Liver (tissue), 9 donors: ENCODE results near the gene TUBB2A. TPM values are rescaled to one million over a fixed set of nuclear protein-coding genes. Genes with fewer than 3 reads are reported as not detected.
A peak's percentile ranks its signal among the peaks of the same experiment; 100 is the strongest.
"Not testable (repeated sequence)": the region's sequence is repeated elsewhere in the genome, so short reads cannot be mapped to it uniquely, and the experiment has no call there.

Source experiments
- DNase-seq: peaks from one replicate; pipeline ENCODE4 v3.0.0-alpha.2; 2017; ENCODE audit warnings: low spot score
- H3K27ac ChIP-seq, 2 donors: one replicate each; pipeline ENCODE4 v1.7.0; 2013; ENCODE audit warnings: inconsistent platforms in 2 of 2, low read length in 2 of 2, control low read depth in 1 of 2, low read depth in 1 of 2, mild to moderate bottlenecking in 1 of 2
- H3K27me3 ChIP-seq, 4 donors: one replicate each; pipeline versions ENCODE4 v1.6.1 to v1.7.0; 2013; ENCODE audit warnings: low read length in 3 of 4, inconsistent platforms in 1 of 4, mild to moderate bottlenecking in 1 of 4, moderate library complexity in 1 of 4; ENCODE audit not compliant: control insufficient read depth in 4 of 4, insufficient read depth in 4 of 4
- H3K36me3 ChIP-seq, 4 donors: one replicate each; pipeline versions ENCODE4 v1.6.1 to v1.7.0; 2013; ENCODE audit warnings: low read length in 3 of 4, mild to moderate bottlenecking in 3 of 4, low read depth in 1 of 4, moderate library complexity in 1 of 4; ENCODE audit not compliant: control insufficient read depth in 4 of 4, insufficient read depth in 3 of 4
- H3K4me1 ChIP-seq, 4 donors: one replicate each; pipeline versions ENCODE4 v1.6.1 to v1.7.0; 2013; ENCODE audit warnings: low read length in 3 of 4, mild to moderate bottlenecking in 3 of 4, moderate library complexity in 1 of 4; ENCODE audit not compliant: control insufficient read depth in 4 of 4, insufficient read depth in 4 of 4
- H3K4me3 ChIP-seq, 3 donors: one replicate each; pipeline versions ENCODE4 v1.6.1 to v1.7.0; 2013; ENCODE audit warnings: low read length in 3 of 3, control low read depth in 1 of 3, low read depth in 1 of 3, mild to moderate bottlenecking in 1 of 3
- H3K9ac ChIP-seq, 2 donors: one replicate each; pipeline ENCODE4 v1.7.0; 2013; ENCODE audit warnings: low read length in 2 of 2, mild to moderate bottlenecking in 2 of 2, moderate library complexity in 2 of 2, control low read depth in 1 of 2, low read depth in 1 of 2
- H3K9me3 ChIP-seq, 4 donors: one replicate each; pipeline versions ENCODE4 v1.6.1 to v1.7.0; 2013; ENCODE audit warnings: low read length in 3 of 4; ENCODE audit not compliant: control insufficient read depth in 4 of 4
- ATF3 ChIP-seq: IDR thresholded peaks from 2 replicates; pipeline ENCODE4 v1.6.1; 2016; ENCODE audit warnings: antibody characterized with exemption
- FOXA1 ChIP-seq: IDR thresholded peaks from 2 replicates; pipeline ENCODE4 v1.6.1; 2016; ENCODE audit warnings: antibody characterized with exemption
- FOXA2 ChIP-seq: IDR thresholded peaks from 2 replicates; pipeline ENCODE4 v1.6.1; 2016; ENCODE audit warnings: antibody characterized with exemption
- HNF4A ChIP-seq, 2 donors: conservative IDR thresholded peaks; 2 replicates each; pipeline ENCODE4 v1.6.1; 2016; ENCODE audit warnings: antibody characterized with exemption in 2 of 2, mild to moderate bottlenecking in 2 of 2
- HNF4G ChIP-seq: IDR thresholded peaks from 2 replicates; pipeline ENCODE4 v1.6.1; 2016; ENCODE audit warnings: antibody characterized with exemption
- MAX ChIP-seq: IDR thresholded peaks from 2 replicates; pipeline ENCODE4 v1.6.1; 2016; ENCODE audit warnings: antibody characterized with exemption
- NR2F2 ChIP-seq: IDR thresholded peaks from 2 replicates; pipeline ENCODE4 v1.6.1; 2016; ENCODE audit warnings: antibody characterized with exemption
- RAD21 ChIP-seq, 2 donors: IDR thresholded peaks; 2 replicates each; pipeline ENCODE4 v1.6.1; 2016; ENCODE audit warnings: antibody characterized with exemption in 2 of 2, mild to moderate bottlenecking in 2 of 2
- SP1 ChIP-seq: IDR thresholded peaks from 2 replicates; pipeline ENCODE4 v1.6.1; 2018; ENCODE audit warnings: antibody characterized with exemption, mild to moderate bottlenecking
- TAF1 ChIP-seq: conservative IDR thresholded peaks from 2 replicates; pipeline ENCODE4 v1.6.1; 2016; ENCODE audit warnings: antibody characterized with exemption, mild to moderate bottlenecking
- ZBTB33 ChIP-seq: IDR thresholded peaks from 2 replicates; pipeline ENCODE4 v1.6.1; 2016; ENCODE audit warnings: antibody characterized with exemption
- WGBS: extraction: QIAGEN DNeasy Blood & Tissue Kit; methylation state at CpG from one replicate; pipeline ENCODE4 v1.1.7; 2013; 5-methylcytosine and 5-hydroxymethylcytosine counted together
- polyA plus RNA-seq, 2 donors: library from polyadenylated mRNA; stranded (reverse) in 1 of 2; unstranded in 1 of 2; fragments of 200-250 nt in 1 of 2; fragments of >200 nt in 1 of 2; fragmentation: Nextera tagmentation in 1 of 2; extraction: Ambion mirVana in 1 of 2; gene quantifications; one replicate each; pipeline versions ENCODE4 v1.2.1 to v1.2.3, GENCODE V29; 2013 to 2015
- total RNA-seq, 2 donors: library from RNA; depleted of rRNA; stranded (reverse); fragments of >200 nt; gene quantifications; one replicate each; pipeline ENCODE4 v1.2.3, GENCODE V29; 2014
- donor health status: healthy.
- donor health status: healthy.
- donor health status: healthy.
- donor health status: healthy.
- donor health status: healthy.

Gene TUBB2A
- total and polyA plus RNA-seq, 4 donors, result 53.5 to 94.8 (median 88.1) TPM

GRCh38 chr6:3197734-3198133 is 40.4 kb upstream of the TUBB2A start:
- H3K4me3 ChIP-seq, H3K27me3 ChIP-seq, H3K4me1 ChIP-seq, H3K27ac ChIP-seq, H3K36me3 ChIP-seq, H3K9me3 ChIP-seq, H3K9ac ChIP-seq, DNase-seq: not testable (repeated sequence)
- WGBS, result 83% methylated on average over 4 of the region's 5 CpGs

GRCh38 chr6:3196770-3197169 is 39.4 kb upstream of the TUBB2A start:
- Histone ChIP-seq H3K9me3 (no peaks in the 10 kb centered on the region), H3K4me1 (no peaks in the 10 kb centered on the region), H3K9ac (no peak overlapping the region), H3K27me3 (no peaks in the 10 kb centered on the region), H3K4me3 (no peak overlapping the region), H3K27ac (no peak overlapping the region), H3K36me3 (no peaks in the 10 kb centered on the region)
- WGBS, result 83% methylated on average over 5 of the region's 5 CpGs
- DNase-seq, result no peak
- TF ChIP-seq MAX, result no peak
- no peak for TF ChIP-seq SP1
- no peak for TF ChIP-seq ATF3
- no peak for TF ChIP-seq FOXA1

- peaks cover 0 to 1% (median 0%) of the 10 kb centered on the region in 4 donors for H3K27me3 ChIP-seq
- no peak overlapping the region for H3K9ac ChIP-seq
- no peak overlapping the region for H3K4me3 ChIP-seq
- no peaks in the 10 kb centered on the region for H3K36me3 ChIP-seq
- no peak overlapping the region for H3K27ac ChIP-seq
- 79% methylated on average over 16 of the region's 16 CpGs for WGBS
- no peak for TF ChIP-seq HNF4A (conservative IDR thresholded peaks at IDR 0.05)
- no peak for TF ChIP-seq TAF1
- TF ChIP-seq RAD21 (IDR thresholded peaks at IDR 0.05), result peak in 1 of 2 donors; percentile 38
- no peaks in the 10 kb centered on the region for H3K4me1 ChIP-seq
- H3K9me3 ChIP-seq, result no peaks in the 10 kb centered on the region
- DNase-seq, result no peak
These were observed 38.6 kb upstream of the TUBB2A start for GRCh38 chr6:3195695-3196497.

GRCh38 chr6:3195420-3195694 is 38.0 kb upstream of the TUBB2A start:
- H3K4me3 ChIP-seq, result no peak overlapping the region
- H3K27ac ChIP-seq, result no peak overlapping the region
- no peaks in the 10 kb centered on the region for H3K4me1 ChIP-seq
- 82% methylated on average over 5 of the region's 5 CpGs for WGBS
- H3K9me3 ChIP-seq, result no peaks in the 10 kb centered on the region
- DNase-seq, result no peak
- H3K9ac ChIP-seq, result no peak overlapping the region
- TF ChIP-seq ZBTB33 (no peak), RAD21 (IDR thresholded peaks at IDR 0.05) (no peak), FOXA2 (no peak), NR2F2 (no peak), HNF4G (no peak), MAX (no peak)
- peaks cover 0 to 2% (median 0%) of the 10 kb centered on the region in 4 donors for H3K27me3 ChIP-seq
- no peaks in the 10 kb centered on the region for H3K36me3 ChIP-seq
